Measurements from ENCODE around the gene RIIAD1. TPM values are rescaled to one million over a fixed set of nuclear protein-coding genes. Genes with fewer than 3 reads are reported as not detected.

RIIAD1 gene
- total RNA-seq, 1 experiment from 2014 or later: not detected

DNA sequence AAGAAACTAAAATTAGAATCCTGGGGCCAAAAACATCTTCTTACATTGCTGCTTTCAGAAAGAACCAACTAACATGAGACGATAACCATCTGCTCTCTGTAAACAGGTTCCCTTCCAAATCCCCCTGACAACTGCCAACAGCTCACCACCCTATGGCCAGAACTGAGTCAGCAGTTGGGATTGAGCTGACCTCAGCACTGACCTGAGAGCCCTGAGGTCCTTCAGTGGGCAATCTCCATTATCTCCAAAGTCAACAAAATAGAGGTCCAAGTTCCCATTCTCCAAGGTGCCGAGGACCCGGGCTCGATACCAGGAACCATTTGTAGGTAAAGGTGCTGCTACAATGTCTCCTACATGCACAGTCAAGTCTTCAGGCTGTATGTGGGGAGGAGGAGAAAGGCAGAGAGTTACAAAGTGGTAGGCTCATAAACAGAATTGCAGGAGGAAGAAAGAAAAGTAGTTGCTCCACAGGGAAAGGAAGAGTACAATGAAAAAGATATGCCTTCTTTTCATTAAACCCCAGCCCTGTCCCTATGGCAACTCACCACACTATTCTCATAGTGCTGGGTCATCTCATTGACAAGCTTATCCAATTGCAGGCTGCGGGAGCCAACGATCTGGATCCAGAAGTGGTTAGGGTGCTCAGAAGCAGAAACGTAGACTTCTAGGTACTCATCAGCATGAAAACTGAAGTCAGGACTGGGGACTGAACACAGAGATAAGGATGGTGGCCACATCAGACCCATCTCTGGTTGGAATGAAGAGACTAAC lies 54.8 kb downstream of the RIIAD1 start:
- ATAC-seq: no peak
- Histone ChIP-seq H3K4me3 (ENCODE audit: low read depth in 2 of 2, low read length in 2 of 2) (no peak overlapping the region), H3K36me3 (ENCODE audit: control insufficient read depth, insufficient read depth, low read length) (no peaks in the 10 kb centered on the region), H3K9me3 (ENCODE audit: control insufficient read depth, insufficient read depth, low read depth, low read length) (no peaks in the 10 kb centered on the region), H3K27me3 (ENCODE audit: control insufficient read depth, insufficient read depth, low read length) (no peaks in the 10 kb centered on the region), H3K27ac (ENCODE audit: low read length) (no peak overlapping the region), H3K4me1 (ENCODE audit: control insufficient read depth, insufficient read depth, low read length) (no peaks in the 10 kb centered on the region)
- no peak for DNase-seq (ENCODE audit: low read depth, low spot score)
- TF ChIP-seq SIN3A (IDR thresholded peaks at IDR 0.05; ENCODE audit: borderline replicate concordance, insufficient read depth, low read depth, low read length) (no peak), POLR2AphosphoS5 (IDR thresholded peaks at IDR 0.05; ENCODE audit: low read depth, low read length) (no peak), TCF7L2 (IDR thresholded peaks at IDR 0.05; ENCODE audit: low read depth, low read length) (no peak)
- TF ChIP-seq, protein P1, sequence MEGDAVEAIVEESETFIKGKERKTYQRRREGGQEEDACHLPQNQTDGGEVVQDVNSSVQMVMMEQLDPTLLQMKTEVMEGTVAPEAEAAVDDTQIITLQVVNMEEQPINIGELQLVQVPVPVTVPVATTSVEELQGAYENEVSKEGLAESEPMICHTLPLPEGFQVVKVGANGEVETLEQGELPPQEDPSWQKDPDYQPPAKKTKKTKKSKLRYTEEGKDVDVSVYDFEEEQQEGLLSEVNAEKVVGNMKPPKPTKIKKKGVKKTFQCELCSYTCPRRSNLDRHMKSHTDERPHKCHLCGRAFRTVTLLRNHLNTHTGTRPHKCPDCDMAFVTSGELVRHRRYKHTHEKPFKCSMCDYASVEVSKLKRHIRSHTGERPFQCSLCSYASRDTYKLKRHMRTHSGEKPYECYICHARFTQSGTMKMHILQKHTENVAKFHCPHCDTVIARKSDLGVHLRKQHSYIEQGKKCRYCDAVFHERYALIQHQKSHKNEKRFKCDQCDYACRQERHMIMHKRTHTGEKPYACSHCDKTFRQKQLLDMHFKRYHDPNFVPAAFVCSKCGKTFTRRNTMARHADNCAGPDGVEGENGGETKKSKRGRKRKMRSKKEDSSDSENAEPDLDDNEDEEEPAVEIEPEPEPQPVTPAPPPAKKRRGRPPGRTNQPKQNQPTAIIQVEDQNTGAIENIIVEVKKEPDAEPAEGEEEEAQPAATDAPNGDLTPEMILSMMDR (IDR thresholded peaks at IDR 0.05): no peak
- TF ChIP-seq, protein P2, sequence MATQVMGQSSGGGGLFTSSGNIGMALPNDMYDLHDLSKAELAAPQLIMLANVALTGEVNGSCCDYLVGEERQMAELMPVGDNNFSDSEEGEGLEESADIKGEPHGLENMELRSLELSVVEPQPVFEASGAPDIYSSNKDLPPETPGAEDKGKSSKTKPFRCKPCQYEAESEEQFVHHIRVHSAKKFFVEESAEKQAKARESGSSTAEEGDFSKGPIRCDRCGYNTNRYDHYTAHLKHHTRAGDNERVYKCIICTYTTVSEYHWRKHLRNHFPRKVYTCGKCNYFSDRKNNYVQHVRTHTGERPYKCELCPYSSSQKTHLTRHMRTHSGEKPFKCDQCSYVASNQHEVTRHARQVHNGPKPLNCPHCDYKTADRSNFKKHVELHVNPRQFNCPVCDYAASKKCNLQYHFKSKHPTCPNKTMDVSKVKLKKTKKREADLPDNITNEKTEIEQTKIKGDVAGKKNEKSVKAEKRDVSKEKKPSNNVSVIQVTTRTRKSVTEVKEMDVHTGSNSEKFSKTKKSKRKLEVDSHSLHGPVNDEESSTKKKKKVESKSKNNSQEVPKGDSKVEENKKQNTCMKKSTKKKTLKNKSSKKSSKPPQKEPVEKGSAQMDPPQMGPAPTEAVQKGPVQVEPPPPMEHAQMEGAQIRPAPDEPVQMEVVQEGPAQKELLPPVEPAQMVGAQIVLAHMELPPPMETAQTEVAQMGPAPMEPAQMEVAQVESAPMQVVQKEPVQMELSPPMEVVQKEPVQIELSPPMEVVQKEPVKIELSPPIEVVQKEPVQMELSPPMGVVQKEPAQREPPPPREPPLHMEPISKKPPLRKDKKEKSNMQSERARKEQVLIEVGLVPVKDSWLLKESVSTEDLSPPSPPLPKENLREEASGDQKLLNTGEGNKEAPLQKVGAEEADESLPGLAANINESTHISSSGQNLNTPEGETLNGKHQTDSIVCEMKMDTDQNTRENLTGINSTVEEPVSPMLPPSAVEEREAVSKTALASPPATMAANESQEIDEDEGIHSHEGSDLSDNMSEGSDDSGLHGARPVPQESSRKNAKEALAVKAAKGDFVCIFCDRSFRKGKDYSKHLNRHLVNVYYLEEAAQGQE (IDR thresholded peaks at IDR 0.05; ENCODE audit: insufficient read depth in 1 of 2, low read depth in 2 of 2, low read length in 1 of 2): no peak
- ChIA-PET POLR2A (no interaction called here), CTCF (no interaction called here)
- BruUV-seq (replicated peaks): no TSS peak
- in situ Hi-C loops (cut with HindIII; ENCODE audit: low pct_unique_long_range_greater_than_20kb, low sequenced_read_pairs): no loop called here
- intact Hi-C loops (cut with micrococcal nuclease; ENCODE audit: unreplicated experiment): no loop called here

DNA sequence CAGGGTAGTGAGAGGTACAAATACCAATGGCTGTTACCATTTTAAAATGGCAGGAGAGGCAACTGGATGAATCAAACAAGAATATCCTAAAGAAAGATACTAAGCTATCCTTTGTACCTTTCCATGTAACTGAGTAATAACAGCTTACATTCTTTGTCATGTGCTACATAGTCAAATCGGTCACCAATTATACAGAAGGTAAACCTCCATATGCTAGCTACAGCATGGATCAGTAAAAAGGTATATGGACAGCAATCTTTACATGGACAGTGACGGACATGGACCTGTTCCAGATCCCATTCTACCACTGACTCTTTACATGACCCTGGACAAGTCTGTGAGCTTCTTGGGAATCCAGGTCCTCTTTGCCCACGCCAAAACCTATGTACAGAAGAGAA lies 55.3 kb downstream of the RIIAD1 start:
- TF ChIP-seq SIN3A (IDR thresholded peaks at IDR 0.05; ENCODE audit: borderline replicate concordance, insufficient read depth, low read depth, low read length) (no peak), TCF7L2 (IDR thresholded peaks at IDR 0.05; ENCODE audit: low read depth, low read length) (no peak), POLR2AphosphoS5 (IDR thresholded peaks at IDR 0.05; ENCODE audit: low read depth, low read length) (no peak)
- TF ChIP-seq, protein P1 (IDR thresholded peaks at IDR 0.05): no peak
- TF ChIP-seq, protein P2 (IDR thresholded peaks at IDR 0.05; ENCODE audit: insufficient read depth in 1 of 2, low read depth in 2 of 2, low read length in 1 of 2): no peak
- POLR2A ChIA-PET: interaction anchor here (0.6 kb wide), 2 partner anchors 406 to 515 kb away, joined by 6 to 7 read pairs; no protein-coding TSS in a partner anchor
- Histone ChIP-seq H3K9me3 (ENCODE audit: control insufficient read depth, insufficient read depth, low read depth, low read length) (no peaks in the 10 kb centered on the region), H3K27me3 (ENCODE audit: control insufficient read depth, insufficient read depth, low read length) (no peaks in the 10 kb centered on the region), H3K4me3 (ENCODE audit: low read depth in 2 of 2, low read length in 2 of 2) (no peak overlapping the region), H3K4me1 (ENCODE audit: control insufficient read depth, insufficient read depth, low read length) (no peaks in the 10 kb centered on the region), H3K36me3 (ENCODE audit: control insufficient read depth, insufficient read depth, low read length) (no peaks in the 10 kb centered on the region; the same call in 1 of the 2 replicates), H3K27ac (ENCODE audit: low read length) (no peak overlapping the region)
- DNase-seq (ENCODE audit: low read depth, low spot score) (no peak), ATAC-seq (no peak)
- CTCF ChIA-PET: no interaction called here
- in situ Hi-C loops (cut with HindIII; ENCODE audit: low pct_unique_long_range_greater_than_20kb, low sequenced_read_pairs): no loop called here
- intact Hi-C loops (cut with micrococcal nuclease; ENCODE audit: unreplicated experiment): no loop called here
- BruUV-seq (replicated peaks): no TSS peak

Data from Panc1 (cell line).